DMS114 treated with DMSO at 0.1 percent for 48 hours (cell line): Measurements from ENCODE around the gene FGF21.
A peak's percentile ranks its signal among the peaks of the same experiment; 100 is the strongest.

ENCODE experiments used
- DNase-seq: peaks from one replicate; lab custom pipeline; 2025; ENCODE audit not compliant: unreplicated experiment; lab: John Stamatoyannopoulos, UW

The FGF21 gene

DNA sequence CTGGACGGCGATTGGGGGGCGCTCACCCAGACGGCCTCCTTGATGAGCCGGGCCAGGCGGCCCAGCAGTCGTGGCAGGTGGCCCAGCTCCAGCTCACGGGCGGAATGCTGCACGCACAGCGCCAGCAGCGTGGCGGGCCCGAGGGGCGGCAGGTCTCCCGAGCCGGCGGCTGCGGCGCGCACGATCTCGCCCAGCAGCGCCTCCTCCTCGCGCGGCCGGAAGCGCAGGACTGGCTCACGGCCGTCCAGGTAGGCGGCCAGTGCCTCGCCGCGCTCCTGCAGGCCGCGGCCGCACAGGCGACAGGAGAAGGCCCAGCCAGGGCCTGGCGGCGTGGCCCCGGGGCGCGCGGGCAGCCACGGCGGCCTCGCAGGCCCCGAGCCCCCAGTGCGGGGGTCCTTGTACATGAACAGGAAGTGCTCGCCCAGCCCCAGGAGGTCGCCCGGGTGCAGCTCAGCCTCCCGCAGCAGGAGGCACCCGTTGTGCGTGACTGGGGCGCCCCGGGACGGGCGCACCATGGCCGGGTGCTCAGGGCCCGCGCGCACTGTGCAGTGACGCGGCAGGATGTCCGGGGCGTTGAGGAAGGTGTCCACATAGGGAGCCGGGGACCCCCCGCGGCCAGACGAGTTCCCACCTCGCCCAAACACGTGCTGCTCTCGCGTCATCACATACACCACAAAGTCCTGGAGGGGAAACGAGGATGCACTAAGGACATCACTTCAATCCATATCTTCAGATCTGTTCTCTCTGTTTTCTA is 26.2 kb upstream of the FGF21 start:
- DNase-seq: no peak

DNA sequence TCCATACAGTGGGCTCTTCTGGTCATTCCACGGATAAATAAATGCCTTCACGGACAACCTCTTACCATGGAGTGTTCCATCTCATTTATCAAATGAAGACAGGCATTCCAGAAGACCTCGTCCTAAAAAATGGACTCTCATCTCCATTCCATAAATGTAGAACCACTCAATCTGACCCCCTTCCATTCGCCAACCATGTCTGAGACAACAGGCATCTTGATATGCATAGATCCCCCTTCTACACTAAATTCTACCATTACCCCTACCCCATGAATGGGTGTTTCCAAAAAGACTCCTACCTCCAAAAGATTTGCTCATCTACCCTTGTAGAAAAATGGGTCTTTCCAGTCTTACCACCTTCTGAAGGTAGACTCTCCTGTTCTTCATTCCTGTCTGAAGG is 23.9 kb upstream of the FGF21 start:
- DNase-seq: no peak

DNA sequence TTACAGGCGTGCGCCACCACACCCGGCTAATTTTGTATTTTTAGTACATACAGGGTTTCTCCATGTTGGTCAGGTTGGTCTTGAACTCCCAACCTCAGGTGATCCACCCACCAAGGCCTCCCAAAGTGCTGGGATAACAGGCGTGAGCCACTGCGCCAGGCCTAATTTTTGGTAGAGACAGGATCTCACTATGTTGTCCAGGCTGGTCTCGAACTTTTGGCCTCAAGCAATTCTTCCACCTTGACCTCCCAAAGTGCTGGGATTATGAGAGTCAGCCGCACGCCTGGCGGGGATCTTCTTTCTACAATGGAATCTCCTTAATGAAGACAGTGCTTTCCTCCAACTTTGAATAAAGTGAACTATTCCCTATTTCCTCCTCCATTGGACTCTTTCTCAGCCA is 20.7 kb upstream of the FGF21 start:
- DNase-seq: no peak

DNA sequence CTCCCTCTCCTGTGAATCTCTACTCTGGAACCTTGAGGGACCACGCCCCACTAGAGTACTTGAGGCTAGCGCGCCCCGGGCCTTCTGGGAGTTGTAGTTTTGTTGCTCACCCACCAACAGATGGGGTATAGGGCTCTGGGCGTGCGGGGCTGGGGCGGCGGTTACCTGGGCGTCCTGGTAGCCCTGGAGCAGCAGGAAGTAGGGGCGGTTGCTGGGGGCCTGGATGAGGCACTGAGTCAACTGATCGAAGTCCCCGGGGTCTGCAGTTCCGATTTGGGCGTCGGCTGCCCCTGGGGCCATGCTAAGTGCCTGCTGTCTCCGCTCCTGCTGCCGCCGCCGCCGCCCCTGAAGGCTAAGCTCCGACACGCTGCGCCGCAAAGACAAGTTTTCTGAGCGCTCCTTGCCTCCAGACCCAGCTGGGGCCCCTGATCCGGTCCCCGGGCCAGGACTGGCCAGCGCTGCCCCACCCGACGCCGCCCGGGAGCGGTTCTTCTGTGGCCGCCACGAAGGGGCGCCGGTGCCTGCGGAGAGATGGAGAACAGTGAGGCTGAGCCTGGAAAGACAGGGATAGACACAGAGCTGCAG is 20.2 kb upstream of the FGF21 start:
- DNase-seq: peak; percentile 71

DNA sequence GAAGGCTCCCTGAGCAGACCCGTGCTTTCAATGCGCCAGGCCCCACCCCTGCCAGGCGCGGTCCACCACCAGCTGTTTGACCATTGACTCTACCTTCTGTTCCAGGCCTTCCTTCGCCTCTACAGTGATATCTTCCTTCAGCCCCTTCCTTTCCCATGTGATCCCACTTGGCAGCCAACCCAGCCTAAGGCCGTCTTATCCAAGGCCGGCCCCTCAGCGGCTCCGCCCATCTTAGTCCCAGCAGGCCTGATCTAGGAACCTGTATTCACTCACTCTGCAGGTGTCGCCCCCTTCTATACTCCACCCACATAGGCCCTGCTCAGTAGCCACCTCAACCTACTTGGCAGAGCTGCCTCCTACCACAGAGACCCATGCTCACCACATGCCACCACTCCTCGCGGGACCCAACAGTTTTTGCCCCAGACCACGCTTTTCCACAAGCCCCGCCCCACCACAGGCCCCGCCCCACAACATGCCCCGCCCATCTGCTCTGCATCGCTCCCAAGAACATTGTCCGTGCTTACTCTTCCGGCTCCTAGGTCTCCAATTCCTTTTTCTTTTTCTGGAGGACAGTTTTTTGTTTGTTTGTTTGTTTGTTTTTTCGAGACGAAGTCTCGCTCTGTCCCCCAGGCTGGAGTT is 17.8 kb upstream of the FGF21 start:
- no peak for DNase-seq

DNA sequence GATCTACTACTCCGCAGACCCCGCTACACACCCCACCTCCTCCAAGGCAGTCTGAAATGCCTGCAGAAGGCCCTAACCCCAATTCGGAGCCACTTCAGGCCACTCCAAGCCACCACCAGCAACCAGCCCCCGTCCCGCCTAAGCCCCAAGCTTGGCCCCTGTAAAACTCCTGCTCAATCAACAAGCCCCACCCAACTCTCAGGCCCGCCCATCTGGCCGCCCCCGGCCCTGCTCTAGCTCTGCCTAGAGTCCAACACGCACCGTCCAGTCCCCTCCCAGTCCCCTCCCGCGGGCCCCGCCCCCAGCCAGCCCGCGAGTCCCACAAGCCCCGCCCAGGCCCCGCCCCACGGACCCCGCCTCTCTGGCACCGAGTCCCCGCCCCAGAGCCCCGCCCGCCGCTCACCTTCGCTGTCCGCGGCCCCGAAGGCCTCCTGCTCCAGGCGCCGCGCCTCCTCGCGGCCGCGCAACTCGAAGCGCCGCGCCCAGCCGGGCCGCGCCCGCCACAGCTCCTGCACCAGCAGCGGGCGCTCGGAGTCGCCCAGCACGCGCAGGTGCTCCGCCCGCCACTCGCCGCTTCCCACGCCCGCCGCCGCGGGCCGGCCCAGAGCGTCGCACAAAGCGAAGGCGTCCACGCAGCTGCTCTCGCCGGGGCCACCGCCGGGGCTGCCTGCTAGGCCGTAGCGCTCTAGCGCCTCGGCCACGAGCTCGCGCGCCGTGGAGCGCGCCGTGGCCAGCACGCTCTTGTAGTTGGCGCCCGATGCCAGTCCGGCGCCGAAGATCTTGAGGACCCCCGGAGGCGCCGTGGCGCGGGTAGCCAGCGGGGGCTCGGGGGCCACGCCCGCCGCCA is 16.5 kb upstream of the FGF21 start:
- peak; percentile 69 for DNase-seq

DNA sequence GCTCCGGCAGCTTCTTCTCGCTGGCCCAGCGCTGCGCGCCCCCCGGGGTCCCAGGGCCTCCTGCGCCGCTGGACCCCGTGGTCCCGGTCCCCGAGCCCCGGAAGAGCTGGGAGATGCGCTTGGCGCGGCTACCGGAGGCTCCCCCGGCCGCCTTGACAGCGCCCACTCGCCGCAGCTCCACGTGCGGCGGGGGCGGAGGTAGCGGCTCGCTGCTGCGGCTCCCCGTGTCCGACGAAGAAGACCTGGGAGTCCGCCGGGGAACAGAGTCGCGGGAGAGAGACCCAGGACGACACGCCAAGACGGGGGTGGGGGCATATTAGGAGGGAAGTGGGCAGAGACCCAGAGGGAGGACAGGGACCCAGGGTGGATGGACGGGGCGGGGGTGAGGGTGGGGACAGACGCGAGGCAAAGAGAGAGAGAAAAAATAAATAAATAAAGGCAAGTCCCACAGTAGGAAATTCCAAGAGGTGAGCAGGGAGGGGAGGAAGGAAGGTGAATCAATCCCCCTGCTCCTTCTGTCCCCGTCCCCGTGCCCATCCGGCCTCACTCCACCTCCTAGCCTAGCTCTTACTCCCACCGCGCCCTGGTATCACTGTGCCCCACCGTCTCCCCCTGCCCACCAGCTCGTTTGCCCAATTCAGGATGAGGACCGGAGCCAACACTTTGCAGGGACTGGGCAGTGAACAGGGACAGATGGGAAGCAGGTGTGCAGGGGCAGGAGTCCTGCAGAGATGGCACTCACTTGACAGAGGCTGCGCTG is 15.7 kb upstream of the FGF21 start:
- no peak for DNase-seq

DNA sequence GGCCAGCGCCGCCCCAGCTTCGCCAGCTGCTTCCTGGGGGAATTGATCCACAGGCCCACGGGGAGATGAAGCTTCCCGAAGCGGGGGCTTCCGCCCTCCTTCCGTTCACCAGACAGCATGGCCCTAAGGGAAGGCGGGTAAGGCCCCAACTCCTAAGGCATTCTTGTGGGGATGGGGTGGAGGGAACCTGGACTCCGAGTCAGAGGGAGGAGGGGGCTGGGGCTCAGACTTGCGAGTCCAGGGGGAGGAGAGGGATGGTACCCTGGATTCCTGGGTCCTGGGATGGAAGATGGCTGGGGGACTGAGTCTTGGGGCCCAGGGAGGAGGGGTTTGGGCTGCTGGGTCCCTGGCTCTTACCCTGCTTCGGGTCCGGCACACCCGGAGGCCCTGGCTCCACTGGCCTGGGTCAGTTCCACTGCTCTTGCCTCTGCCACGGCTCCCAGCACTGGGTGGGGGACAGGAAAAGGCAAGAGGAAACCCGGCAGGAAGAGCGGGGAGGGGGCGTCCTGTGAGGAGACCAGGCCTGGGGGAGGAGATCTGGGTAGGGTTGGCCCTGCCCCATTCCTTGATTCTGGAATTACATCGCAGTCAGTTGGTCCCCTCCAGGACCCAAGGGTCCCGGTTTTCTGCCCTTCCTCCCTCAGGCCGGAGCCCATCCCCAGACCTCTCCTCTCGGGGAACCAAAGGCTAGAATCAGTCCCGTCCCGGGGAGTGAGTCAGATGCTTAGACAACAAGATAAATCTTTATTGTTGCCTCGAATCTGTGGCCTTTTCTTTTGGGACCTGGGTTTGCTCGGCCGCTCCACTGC is 15.0 kb upstream of the FGF21 start, which contains the start of gene RASIP1:
TSS of gene RASIP1 (minus strand) at position 447 of the 809 bp plus-strand sequence. CDS start at position 119, 328 bp downstream.
- no peak for DNase-seq

DNA sequence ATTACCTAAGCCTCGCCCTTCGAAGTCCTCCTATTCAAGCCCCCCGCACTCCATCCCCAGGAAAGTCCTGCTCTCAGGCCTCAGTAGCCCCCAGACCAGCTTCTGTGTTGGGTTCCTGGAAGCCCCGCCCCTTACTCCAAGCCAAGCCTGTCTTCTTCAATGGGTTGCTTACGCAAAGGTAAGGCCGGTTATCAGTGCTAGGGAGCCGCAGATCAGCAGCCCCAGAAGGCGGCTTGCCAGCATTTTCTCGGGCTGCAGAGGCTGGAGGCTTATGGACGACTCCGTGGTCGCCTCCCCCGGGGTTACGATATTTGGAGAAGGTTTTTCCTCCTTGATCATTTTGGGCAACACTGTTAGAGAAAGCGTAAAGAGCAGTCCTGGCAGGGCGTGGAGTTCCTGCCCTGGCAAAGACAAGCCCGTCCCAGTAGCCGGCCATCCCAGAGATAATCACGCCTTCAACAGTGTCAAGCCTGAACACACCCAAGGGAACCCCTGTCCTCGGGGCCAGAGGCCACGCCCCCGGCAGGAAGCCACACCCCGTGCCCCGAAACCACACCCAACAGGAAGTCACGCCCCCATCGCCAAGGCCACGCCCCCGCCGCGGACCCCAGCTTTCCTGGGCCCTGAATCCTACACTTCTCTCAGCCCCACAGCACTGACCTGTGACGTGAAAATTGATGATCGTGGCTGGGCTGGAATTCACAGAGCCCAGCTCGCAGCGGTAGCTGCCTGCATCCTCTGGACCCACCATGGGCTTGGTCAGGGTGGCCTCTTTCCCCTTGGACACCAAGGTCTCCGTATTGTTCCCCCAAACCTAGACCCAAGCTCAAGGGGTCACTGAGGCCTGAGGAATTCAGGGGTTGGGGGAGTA is 14.0 kb upstream of the FGF21 start:
- no peak for DNase-seq

DNA sequence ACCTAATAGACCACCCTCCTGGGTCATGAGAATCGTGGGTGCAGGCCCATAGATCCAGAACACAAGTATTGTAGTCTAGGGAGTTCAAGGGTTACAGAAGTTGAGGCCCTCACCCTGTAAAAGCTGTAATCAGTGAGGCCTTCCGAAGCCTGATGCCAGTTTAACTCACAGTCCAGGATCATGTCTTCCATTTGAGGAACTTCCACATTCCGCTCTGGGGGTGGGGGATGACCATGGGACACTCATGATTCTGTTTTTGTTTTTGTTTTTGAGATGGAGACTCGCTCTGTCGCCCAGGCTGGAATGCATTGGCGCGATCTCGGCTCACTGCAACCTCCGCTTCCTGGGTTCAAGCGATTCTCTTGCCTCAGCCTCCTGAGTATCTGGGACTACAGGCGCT is 13.2 kb upstream of the FGF21 start:
- DNase-seq: no peak

DNA sequence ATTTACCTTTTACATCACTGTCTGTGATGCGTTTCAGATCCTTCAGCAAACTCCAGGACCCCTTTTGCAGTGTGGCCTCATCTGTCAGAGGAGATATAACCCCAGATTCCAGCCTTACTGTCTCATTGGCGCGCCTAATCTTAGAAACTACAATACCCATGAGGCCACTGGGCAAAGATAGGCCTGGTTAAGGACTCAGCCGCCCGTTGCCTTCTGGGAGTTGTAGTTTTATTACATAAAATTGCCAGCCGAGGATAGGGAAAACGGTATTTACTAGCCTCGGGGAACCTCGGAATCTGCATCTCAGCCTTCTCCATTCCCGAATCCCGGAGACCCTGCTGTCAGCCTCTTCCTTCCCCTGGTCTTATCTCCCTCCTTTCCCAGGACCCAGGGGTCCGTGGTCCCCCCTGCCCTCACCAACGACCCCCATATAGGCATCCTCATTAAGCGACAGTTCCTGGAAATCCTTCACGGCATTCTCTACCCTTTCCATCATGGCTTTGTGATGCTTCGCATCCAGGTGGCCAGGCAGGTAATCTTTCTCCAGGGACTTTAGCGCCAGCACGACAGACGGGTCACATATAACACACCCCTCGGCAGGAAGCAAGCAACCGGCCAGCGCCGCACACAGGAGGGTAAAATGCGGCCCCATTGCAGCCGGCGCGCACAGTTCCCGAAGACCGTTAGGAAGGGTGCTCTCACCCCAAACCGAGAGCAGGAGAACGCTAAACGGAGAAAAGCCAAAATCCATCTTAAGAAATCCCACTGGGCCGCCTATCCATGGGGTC is 9.9 kb upstream of the FGF21 start:
- peak; percentile 53 for DNase-seq

DNA sequence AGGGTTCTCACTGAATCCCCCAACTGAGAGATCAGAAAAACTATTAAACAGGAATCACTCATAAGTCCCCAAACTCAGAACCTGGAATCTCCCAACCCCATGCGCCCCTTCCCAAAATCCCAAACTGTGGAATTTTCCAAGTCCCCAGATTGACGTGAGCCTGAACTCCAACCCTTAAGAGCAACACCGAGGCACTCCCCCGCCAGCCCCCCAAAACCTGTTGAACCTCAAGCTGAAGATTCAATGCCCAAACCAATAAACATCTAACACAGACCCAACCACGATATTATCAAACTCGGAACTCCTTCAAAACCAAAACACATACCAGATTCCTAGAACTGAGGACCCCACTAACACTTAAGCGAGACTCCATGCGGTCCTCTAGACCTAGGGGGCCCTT is 9.2 kb upstream of the FGF21 start:
- no peak for DNase-seq

DNA sequence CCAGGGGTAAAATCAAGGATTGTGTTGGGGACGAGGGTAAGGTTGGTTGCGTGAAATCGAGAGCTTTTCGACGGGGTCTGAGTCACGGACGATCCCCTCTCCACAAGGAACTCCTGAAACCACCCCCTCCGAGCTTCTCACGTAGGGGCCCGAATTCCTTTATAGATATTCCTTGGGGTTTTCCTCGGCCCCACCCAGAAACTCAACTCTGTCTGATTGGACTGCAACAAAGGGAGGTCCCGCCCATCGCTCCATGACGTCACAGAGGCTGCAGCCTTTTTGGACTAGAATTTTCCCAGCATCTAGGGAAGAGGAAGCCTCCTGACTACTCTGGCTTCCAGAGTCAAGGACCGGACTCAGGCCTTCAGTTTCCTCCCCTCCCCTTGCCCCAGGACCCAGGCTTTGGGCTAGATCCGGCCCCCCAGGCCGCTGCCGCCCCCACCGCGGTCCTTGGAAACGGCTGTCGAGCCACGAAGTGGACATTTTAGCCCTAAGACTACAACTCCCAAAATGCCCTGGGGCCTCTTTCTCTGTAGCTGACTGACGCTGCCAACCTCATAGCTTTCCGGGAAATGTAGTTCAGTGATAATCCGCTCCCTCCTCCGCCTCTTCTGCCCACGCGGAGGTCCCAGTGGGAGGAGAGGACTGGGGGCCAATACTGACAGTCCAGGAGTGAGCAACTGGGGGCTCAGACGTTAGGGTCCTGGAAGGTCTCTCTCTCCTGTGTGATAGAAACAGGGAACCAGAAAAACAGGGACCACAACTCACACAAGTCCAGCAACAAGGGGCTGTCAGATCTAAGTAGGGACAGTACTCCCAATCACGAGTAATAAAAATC is 8.4 kb upstream of the FGF21 start, which contains the start of gene IZUMO1:
TSS of gene IZUMO1 (minus strand) at position 172 of the 838 bp plus-strand sequence. CDS start 1,050 bp downstream, outside the sequence.
- peak; percentile 87 for DNase-seq

DNA sequence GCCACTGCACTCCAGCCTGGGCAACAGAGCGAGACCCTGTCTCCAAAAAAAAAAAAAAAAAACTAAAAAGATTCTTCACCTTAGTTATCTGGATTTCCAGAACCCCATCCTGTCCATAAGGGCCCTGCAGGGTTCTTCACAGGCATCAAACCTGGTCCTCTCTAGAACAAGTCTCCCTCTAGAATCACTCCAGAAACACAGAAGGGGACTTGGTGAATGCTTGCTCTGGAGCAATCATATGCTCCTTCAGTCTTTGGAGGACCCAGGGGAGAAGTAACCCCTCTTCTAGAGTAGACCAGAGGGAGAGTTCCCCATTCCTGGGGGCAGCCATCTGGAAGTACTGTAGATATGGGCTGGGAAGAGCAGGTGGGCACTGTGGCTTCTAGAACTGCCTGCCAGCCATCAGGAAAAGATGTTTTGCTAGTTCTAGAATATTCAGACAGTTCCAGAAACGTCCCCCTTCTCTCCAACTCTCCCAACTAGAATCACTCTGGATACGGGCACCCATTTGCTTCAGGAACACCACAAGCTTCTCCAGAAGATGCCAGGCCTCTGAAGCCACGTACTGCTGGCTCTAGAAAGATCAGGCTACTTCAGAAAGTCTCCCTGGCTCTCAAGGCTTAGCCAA is 5.6 kb upstream of the FGF21 start:
- no peak for DNase-seq

DNA sequence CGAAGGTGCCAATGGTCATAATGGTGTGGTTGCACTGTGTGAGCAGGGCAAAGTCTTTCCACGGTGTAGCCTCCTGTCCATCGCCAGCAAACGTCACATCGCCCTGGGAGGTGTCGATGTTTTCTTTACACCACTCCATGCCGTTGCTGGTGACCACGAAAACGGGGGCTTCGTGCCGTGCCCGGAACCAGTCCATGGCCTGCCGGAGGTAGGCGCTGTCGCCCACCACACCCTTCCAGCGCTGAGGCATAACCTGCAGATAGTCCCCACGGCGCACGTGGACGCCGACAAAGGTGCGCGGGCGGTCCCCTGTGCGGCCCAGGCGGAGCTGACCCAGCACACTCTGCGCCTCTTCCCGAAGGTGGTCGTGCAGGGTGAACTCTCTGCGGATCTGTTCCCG is 5.0 kb upstream of the FGF21 start:
- no peak for DNase-seq

DNA sequence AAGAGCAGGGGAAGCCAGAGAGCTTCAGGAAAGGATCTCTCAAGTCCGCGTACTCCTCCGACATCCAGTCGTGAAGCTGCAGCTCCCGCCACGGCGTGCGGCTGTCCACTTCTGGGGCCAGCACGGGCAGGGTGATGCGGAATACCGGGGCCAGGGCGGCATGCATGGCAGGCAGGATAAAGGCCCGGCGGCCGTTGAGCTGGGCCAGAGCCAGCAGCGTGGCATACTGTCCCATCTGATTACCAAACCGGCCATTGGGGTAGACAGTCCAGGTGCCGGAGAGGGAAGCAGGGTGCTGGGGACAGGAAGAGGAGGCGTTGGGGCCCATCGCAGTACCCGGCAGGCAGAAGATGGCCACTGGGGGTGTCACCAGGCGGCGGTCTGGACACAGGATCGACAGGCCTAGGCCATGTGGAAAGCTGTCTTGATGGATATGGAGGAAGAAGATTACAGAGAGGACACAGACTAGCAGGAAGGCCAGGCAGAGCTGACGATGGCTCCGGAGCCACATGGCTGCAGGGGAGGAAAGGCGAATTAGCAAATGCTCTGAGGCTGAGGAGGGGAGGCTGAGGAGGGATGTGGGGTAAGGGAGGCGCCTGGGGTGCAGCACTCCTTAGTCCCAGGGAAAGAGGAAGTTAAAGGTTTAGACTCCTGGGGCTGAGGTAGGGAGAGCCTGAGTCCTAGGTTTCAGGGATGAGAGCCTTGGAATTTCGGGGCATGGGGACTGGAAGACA is 4.4 kb upstream of the FGF21 start:
- DNase-seq: no peak
